BJ (cell line): ENCODE measurements around the gene RUNX2. TPM values are rescaled to one million over a fixed set of nuclear protein-coding genes. Genes with fewer than 3 reads are reported as not detected.

Experiments used
- CTCF ChIA-PET: fragments of 350-600 bp; formaldehyde crosslinking; extraction: SDS; loops from one replicate; lab custom pipeline; 2021; ENCODE audit warnings: antibody characterized with exemption, inconsistent platforms; lab: Yijun Ruan, JAX
- POLR2A ChIA-PET: fragments of 300-600 bp; sonication (Branson Sonifier 250); formaldehyde crosslinking; extraction: SDS; loops from one replicate; lab custom pipeline; 2021; ENCODE audit warnings: antibody characterized with exemption; lab: Charles Lee
- DNase-seq: peaks from one replicate; pipeline ENCODE4 v3.0.0-alpha.2; 2011; ENCODE audit warnings: low read depth
- H3K27me3 ChIP-seq: 2 replicates; pipeline ENCODE4 v1.6.0; 2011; ENCODE audit warnings: low read length; ENCODE audit not compliant: control insufficient read depth, insufficient read depth
- H3K36me3 ChIP-seq: 2 replicates; pipeline ENCODE4 v1.5.1; 2011; ENCODE audit warnings: low read length; ENCODE audit not compliant: control insufficient read depth, insufficient read depth
- H3K4me3 ChIP-seq: 2 replicates; pipeline ENCODE4 v1.5.1; 2011; ENCODE audit warnings: low read depth, mild to moderate bottlenecking, control low read depth, low read length
- polyA plus RNA-seq: library from polyadenylated mRNA; depleted of rRNA; stranded (reverse); fragments of >200 nt; gene quantifications from 2 replicates; pipeline ENCODE4 v1.2.3, GENCODE V29; 2011
- TF ChIP-seq, protein P1 (sequence below): IDR thresholded peaks from 2 replicates; pipeline ENCODE4 v1.5.1; 2011; ENCODE audit warnings: low read depth, mild to moderate bottlenecking, control low read depth, inconsistent platforms, low read length, moderate library complexity; ENCODE audit not compliant: insufficient read depth

RUNX2 gene
- polyA plus RNA-seq, 1 experiment: 1.5 TPM

GRCh38 chr6:45386501-45386900 lies 58.4 kb downstream of the RUNX2 start:
- Histone ChIP-seq H3K4me3 (no peak overlapping the region), H3K27me3 (no peaks in the 10 kb centered on the region), H3K36me3 (no peaks in the 10 kb centered on the region)
- POLR2A ChIA-PET: interaction anchor here (0.6 kb wide), 1 partner anchor 96 kb away, joined by 5 read pairs; no protein-coding TSS in a partner anchor
- no peak for DNase-seq
- TF ChIP-seq, protein P1, sequence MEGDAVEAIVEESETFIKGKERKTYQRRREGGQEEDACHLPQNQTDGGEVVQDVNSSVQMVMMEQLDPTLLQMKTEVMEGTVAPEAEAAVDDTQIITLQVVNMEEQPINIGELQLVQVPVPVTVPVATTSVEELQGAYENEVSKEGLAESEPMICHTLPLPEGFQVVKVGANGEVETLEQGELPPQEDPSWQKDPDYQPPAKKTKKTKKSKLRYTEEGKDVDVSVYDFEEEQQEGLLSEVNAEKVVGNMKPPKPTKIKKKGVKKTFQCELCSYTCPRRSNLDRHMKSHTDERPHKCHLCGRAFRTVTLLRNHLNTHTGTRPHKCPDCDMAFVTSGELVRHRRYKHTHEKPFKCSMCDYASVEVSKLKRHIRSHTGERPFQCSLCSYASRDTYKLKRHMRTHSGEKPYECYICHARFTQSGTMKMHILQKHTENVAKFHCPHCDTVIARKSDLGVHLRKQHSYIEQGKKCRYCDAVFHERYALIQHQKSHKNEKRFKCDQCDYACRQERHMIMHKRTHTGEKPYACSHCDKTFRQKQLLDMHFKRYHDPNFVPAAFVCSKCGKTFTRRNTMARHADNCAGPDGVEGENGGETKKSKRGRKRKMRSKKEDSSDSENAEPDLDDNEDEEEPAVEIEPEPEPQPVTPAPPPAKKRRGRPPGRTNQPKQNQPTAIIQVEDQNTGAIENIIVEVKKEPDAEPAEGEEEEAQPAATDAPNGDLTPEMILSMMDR: no peak
- CTCF ChIA-PET: no interaction called here

DNA sequence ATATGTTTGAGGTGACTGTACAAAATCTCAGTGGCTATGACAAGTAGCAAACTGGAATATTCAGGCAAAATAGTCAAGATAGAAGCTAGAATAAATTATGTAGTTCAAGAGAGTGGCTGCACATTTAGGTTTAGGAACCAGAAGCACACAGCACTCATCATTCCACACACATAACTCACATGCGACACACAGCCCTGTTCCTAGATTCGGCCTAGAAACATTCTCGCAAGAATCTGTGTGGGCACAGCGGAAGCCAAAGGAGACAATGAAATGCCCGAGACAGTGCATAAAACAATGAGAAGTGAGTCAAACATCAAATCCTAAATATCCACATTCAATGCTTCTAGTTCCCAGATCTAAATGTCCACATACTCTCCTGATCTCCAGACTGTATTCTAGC lies 59.1 kb downstream of the RUNX2 start:
- ChIA-PET CTCF (interaction anchor here (0.9 kb wide), 1 partner anchor 891 kb away, joined by 5 read pairs; no protein-coding TSS in a partner anchor), POLR2A (interaction anchor here (0.6 kb wide), 1 partner anchor 96 kb away, joined by 5 read pairs; no protein-coding TSS in a partner anchor)
- no peaks in the 10 kb centered on the region for H3K27me3 ChIP-seq
- H3K4me3 ChIP-seq: no peak overlapping the region
- DNase-seq: no peak
- H3K36me3 ChIP-seq: no peaks in the 10 kb centered on the region
- TF ChIP-seq, protein P1: no peak

DNA sequence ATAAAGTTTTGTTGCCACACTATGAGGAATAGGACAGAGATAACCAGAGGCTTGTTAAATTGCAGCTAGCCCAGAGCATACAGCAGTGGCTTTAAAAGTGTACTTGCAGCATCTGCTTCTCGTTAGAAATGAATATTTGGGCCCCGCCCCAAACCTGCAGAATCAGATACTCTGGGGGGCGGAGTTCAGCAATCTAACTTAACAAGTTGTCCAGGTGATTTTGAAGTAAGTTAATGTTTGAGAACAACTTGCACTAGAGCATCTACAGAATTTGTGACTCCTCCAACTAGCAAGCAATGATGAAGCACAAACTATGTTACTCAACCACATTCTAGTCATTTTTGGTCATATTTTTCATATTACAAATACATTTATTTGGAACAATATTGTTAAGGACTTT lies 60.2 kb downstream of the RUNX2 start:
- POLR2A ChIA-PET: interaction anchor here (0.5 kb wide), 1 partner anchor 27 kb away, joined by 3 read pairs; no protein-coding TSS in a partner anchor
- TF ChIP-seq, protein P1: no peak
- Histone ChIP-seq H3K4me3 (no peak overlapping the region), H3K27me3 (no peaks in the 10 kb centered on the region), H3K36me3 (no peaks in the 10 kb centered on the region)
- no peak for DNase-seq
- CTCF ChIA-PET: interaction anchor here (0.9 kb wide), 1 partner anchor 892 kb away, joined by 5 read pairs; no protein-coding TSS in a partner anchor

DNA sequence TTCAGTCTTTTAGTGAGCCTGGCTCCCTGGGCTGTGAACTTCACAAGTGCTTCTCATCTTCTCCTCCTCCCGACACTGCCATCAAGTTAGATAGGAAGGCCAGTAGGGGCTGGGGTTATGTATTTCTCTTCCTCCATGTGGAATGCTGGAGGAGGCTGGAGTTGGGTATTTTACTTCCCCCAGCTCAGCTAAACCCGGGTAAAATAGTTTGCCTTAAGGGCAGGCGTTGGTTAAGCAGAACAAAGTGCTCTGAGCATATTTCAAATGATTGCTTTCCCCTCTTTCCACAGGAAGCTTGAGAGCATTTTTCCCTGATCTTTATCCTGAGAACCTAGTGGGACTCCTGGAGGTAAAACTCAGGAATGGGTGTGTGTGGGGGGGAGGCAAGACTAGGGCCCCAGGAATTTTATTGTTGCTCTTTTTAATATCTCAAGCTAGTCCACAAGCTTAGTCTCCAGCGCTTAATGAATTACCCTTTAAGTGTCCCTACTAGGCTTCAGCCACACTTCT lies 66.5 kb downstream of the RUNX2 start:
- Histone ChIP-seq H3K4me3 (no peak overlapping the region), H3K36me3 (no peaks in the 10 kb centered on the region), H3K27me3 (no peaks in the 10 kb centered on the region)
- TF ChIP-seq, protein P1: no peak
- ChIA-PET POLR2A (interaction anchor here (0.6 kb wide), 1 partner anchor 257 kb away, joined by 3 read pairs; no protein-coding TSS in a partner anchor), CTCF (interaction anchor here (0.6 to 1.5 kb wide), 7 partner anchors 10 to 528 kb away, joined by 3 to 4 read pairs (median 3); no protein-coding TSS in a partner anchor)
- no peak for DNase-seq

- ChIA-PET POLR2A (interaction anchor here (0.9 kb wide), 1 partner anchor 21 kb away, joined by 3 read pairs; the partner anchor contains the start of gene SUPT3H), CTCF (interaction anchor here (0.6 to 0.9 kb wide), 4 partner anchors 9 to 768 kb away, joined by 3 read pairs; no protein-coding TSS in a partner anchor)
- no peak overlapping the region for H3K4me3 ChIP-seq
- H3K36me3 ChIP-seq: no peaks in the 10 kb centered on the region
- no peak for DNase-seq
- TF ChIP-seq, protein P1: no peak
- H3K27me3 ChIP-seq: no peaks in the 10 kb centered on the region
Observed at GRCh38 chr6:45398075-45398813, 70.1 kb downstream of the RUNX2 start.
